DMS79 (cell line): ENCODE measurements around the gene HSD11B1L.

Source experiments
- DNase-seq: peaks from one replicate; lab custom pipeline; 2025; lab: John Stamatoyannopoulos, UW

The HSD11B1L gene, protein sequence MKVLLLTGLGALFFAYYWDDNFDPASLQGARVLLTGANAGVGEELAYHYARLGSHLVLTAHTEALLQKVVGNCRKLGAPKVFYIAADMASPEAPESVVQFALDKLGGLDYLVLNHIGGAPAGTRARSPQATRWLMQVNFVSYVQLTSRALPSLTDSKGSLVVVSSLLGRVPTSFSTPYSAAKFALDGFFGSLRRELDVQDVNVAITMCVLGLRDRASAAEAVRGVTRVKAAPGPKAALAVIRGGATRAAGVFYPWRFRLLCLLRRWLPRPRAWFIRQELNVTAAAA

GRCh38 chr19:5680437-5681368 lies at the start of gene HSD11B1L, which contains the start of gene MICOS13:
Gene HSD11B1L, plus strand, starts transcription at chr19:5681027. Its CDS starts 3,806 bp downstream, at chr19:5684833.
Gene MICOS13, minus strand, starts transcription at chr19:5680516. Its CDS starts 30 bp downstream, at chr19:5680486.
- DNase-seq = peak; percentile 96

DNA sequence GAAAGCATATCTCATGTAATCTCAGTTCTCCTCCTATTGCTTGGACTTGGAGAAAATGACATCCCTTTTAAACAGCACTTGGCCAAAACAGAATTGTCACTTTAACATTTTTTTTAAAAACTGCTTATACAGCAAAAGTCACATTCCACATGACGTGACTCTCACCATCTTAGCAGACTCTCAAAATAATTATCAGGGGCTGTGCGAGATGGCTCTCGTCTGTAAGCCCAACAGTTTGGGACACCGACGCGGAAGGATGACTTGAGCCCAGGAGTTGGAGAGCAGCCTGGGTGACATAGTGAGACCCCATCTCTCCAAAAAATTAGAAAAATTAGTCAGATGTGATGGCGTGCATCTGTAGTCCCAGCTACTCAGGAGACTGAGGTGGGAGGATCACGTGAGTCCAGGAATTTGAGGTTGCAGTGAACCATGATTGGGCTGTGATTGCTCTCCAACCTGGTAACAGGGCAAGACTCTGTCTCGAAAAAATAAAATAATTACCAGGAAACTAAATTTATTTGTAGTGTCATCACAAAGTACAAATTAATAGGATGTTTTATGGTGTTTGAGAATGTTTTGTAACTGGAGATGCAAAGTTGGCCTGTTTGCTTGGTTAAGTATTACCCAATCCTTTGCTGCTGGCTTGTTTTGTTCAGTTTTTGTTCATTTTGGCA lies 49.1 kb upstream of the HSD11B1L start:
- DNase-seq = no peak

- no peak for DNase-seq
Observed at GRCh38 chr19:5632241-5632612, 48.6 kb upstream of the HSD11B1L start.

GRCh38 chr19:5632657-5633056 lies 48.2 kb upstream of the HSD11B1L start:
- DNase-seq = no peak

DNA sequence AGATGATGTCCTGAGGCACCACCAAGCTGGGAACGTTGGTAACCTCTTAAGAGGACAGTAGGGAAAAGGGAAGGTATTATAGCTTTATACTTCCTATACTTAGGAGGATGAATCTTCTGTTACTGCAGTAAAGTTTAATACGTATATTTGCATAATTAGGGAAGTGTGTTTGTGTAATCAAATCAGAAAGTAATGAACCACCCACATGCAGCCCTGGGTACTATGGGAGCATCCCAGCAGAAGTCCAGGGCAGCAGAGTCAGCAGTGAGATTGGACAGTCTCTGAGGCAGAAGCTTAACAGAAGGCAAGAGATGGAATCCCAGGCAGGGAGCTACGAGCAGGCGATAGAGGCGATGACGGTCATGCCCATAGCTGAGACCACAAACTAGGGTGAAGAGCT lies 45.4 kb upstream of the HSD11B1L start:
- no peak for DNase-seq

DNA sequence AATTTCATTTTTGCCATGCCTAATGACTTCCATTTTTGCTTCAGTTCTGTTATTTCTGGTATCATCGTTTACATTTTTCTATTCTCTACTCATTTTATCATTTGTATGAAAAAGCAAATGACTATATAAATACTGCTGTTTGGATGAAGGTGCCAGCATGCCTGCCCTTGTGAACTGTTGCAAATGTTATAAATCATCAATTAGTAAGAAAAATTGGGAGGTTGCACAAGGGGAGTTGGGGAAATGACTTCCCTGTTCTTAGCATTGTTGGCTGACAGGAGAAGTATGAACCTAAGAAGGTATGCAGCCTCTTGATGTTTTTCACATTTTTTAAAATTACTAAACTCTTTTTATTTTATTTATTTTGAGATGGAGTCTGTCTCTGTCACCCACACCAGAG lies 42.9 kb upstream of the HSD11B1L start:
- no peak for DNase-seq

DNA sequence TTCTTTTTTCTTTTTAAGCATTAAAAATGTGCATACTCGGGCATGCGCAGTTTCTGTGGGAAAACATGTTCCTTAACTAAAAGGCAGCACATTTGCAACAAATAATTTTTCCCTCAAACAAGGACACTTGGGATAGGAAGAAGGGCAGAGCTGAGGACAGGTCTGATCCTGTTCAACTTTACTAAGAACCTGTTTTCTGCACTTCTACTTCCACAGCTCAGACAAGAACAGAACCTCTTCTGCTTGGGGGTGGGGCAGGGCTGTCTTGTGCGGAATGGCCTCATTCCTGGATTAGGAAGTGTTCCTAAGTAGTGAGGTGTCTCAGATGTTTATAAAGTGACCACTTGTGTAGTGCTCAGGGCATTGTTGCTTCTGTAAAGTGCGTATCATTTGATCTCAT lies 39.7 kb upstream of the HSD11B1L start:
- DNase-seq = no peak

DNA sequence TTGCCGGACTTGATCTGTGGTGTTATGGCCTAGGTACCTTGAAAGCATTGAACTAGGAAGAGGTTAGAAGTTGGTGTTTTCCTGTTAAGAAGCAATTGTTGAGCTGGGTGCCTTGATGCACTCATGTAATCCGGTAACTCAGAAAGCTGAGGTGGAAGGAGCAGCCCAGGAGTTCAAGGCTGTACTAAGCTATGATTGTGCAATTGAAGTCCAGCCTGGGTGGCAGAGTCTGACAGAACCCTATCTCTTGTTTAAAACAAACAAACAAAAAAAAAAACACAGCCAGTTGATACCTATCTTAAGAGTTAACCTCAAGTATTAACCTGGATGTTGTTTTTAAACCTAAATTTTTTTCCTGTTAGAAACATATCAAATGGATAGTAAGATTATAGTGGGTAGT lies 38.6 kb upstream of the HSD11B1L start:
- no peak for DNase-seq

DNA sequence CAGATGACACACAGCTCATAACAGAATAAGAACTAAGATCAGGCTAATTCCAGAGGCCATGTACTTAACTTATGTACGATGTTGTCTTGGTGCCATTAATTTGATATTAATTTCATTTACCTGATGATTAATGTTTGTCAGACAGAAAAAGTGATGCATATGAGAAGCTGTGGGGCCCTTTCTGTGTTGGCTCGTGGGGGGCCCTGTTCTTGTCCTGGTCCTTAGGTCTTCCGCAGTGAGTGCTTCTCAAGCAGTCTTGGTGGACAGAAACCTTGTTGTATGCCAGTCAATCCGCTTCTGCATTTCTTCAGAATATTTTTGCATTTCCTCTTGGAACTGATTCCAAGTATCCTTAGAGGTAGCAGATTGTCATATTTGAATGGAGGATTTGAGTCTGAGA lies 37.8 kb upstream of the HSD11B1L start:
- DNase-seq = no peak

DNA sequence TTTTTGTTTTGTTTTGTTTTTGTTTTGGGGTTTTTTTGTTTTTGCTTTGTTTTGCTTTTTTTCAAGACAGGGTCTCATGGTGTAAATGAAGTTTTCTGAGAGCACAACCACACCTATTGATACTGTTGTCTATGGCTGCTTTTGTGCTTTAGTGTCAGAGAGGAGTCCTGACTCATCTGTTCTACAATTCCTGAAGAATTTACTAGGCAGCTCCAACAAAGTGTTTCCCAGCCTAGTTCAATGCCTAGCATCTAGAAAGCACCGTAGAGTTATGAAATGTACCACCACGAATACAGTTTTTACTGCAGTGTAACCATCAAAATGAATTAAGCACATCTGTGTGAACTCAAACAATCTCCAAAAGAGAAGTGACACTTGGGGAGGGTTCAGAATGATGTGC lies 36.8 kb upstream of the HSD11B1L start:
- no peak for DNase-seq

DNA sequence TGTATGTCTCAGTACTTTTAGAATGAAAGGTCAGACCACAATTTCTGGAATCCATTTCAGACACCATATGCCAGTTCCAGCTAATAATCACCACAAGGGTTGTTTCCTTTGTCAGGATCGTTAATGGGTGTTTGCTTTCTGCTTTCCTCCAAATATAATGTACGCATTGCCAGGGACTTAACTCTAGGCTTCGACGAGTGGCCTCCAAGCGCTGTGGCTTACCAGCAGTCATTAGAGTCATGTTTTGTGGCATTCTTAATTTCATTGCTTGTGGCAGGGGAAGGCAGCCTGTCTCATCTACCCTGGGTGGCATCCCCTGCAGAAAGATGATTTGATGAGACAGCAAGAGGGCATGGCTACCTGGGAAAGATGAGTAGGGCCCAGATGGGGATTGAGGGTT lies 35.4 kb upstream of the HSD11B1L start:
- DNase-seq = no peak

DNA sequence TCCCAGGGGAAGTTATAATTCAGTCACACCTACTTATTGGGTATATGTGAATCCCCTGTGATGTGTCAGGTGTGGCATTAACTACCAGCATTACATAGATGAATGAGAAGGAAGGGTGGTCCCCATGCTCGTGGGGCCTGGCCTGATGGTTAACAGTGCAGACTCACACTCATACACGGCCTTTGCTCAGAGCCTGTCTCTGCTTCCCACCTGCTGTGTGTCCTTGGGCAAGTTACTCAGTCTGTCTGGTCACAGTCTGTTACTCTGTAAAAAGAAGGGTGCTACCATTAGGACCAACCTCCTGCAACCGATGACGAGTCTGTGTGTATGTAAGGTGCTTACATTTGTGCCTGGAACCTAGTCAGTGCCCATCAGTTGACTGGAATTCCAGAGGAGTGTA lies 34.1 kb upstream of the HSD11B1L start:
- no peak for DNase-seq

DNA sequence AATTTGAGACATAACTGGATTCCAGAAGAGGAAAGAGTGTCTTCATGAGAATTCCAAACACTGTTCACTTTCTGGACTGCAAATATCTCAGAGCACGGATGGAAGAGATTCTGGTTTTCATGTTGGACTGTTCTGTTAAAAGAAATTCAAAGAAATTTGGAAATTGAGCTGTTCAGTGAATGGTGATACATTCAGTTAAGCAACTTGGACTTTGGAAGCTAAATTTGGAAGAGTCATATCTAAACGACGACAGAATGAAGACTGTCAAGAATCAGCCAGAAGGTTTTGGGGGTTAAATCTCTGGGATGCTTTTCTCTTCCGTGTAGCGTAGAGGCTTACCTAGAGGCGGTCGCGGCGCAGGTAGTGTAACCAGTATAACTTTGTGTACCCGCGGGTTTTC lies 32.4 kb upstream of the HSD11B1L start:
- DNase-seq = no peak

DNA sequence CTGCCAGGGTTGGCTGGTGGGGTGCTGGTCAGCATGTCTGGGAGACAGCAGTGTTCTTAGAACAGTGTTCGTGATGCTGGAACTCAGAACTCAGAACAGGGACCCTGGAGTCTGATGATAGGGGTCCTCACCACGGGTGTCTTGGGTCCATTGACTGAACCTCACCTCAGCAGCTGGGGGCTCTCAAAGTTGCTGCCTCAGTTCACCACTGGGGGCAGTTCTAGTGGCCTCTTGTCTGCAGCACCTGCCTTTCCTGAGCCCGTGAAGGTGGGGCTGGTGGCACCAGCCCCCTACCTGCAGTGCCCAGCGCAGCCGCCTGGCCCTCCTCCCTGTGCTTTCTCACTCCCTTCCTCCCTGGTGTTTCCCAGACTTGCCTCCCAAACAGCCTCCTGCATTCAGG lies 29.5 kb upstream of the HSD11B1L start:
- no peak for DNase-seq

DNA sequence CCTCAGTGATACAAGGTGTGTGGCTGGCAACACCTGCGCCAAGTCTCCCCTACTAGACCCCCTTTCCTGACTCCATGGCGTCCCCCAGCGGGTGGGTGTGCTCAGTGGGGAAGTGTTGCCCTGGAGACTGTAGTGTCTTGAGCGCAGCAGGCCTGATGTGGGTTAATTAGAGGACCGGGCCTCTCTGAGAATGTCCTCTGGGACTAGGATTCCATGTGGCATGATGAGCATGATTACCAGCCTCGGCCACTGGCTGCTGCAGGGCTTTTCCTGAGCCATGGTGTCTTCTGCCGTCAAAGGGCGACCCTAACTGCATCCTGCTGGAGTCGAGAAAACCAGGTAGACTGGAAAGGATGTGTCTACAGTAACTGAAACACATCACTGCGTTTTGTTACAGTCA lies 28.6 kb upstream of the HSD11B1L start:
- no peak for DNase-seq

DNA sequence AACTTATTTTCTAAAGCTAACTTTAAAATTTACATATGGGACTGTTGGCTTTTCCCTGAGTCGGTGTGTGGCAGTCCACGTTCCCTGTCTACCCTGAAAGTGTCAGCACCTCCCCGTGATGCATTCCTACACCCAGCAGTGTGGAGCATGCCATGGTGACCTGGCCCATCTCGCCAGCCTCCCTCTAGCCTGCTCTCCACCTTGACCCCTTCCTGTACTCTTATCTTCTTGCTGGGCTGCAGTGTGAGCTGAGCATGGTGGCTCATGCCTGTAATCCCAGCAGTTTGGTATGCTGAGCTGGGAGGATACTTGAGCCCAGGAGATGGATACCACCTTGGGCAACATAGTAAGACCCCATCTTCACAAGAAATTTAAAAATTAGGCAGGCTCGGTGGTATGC lies 25.9 kb upstream of the HSD11B1L start:
- DNase-seq = no peak

- DNase-seq = no peak
Observed at GRCh38 chr19:5655412-5655811, 25.4 kb upstream of the HSD11B1L start.

GRCh38 chr19:5661483-5661882 lies 19.3 kb upstream of the HSD11B1L start:
- DNase-seq = no peak

DNA sequence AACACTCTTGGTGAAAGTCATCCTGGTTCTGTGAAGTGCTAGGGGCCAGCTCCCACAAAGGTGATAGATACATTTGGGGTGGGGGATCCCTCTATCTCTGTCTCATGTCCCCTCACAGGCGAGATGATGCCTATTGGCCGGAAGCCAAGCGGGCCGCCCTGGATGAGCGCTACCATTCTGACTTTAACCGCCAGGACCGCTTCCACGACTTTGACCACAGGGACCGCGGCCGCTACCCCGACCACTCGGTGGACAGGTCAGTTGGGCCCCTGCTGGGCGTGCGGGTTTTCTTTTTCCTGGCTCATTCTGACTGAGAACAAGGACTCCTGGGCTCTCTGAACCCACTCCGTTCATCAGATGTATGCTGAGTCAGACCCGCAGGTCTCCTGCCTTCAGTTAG lies 16.9 kb upstream of the HSD11B1L start:
- no peak for DNase-seq

DNA sequence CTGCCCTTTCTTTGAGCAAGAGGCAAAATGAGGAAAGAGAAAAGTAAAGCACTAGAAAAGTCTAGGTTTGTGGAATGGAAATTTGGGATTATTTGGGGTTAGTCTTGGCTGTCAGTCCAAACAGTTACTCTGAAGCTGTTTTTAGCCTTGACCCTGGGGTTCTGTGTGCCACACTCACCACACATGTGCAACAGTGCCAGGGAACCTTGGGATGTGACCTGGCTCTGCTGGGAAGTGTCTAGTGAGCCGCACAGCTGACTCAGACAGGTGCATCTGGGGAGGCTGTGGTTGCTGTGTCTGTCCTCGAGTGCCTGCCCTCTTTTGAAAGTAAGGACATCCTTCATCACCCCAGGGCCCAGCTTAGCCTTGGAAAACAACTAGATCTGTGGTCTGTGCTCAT lies 16.3 kb upstream of the HSD11B1L start:
- no peak for DNase-seq

GRCh38 chr19:5665781-5666513 lies 14.9 kb upstream of the HSD11B1L start:
- DNase-seq = no peak
